Neural cell (in vitro differentiated cells): ENCODE results near the gene PDE6A. TPM values are rescaled to one million over a fixed set of nuclear protein-coding genes. Genes with fewer than 3 reads are reported as not detected.

Experiments used
- H2AFZ ChIP-seq: fragments of 200-600, 300-800 bp; sonication (generic), shearing (Covaris generic); 2 replicates; pipeline ENCODE4 v1.6.0; 2014; ENCODE audit warnings: low read depth, mild to moderate bottlenecking, antibody characterized with exemption, low read length, moderate library complexity
- H3F3A ChIP-seq: fragments of 200-600 bp; shearing (Covaris generic); 2 replicates; pipeline ENCODE4 v1.6.1; 2016; ENCODE audit warnings: mild to moderate bottlenecking, moderate library complexity, mixed read lengths, antibody characterized with exemption, low read length; ENCODE audit not compliant: insufficient read depth, poor library complexity, severe bottlenecking
- H3K27ac ChIP-seq: fragments of 200-600, 300-800 bp; sonication (generic), shearing (Covaris generic); 2 replicates; pipeline ENCODE4 v1.5.1; 2014; ENCODE audit warnings: mild to moderate bottlenecking, low read length, moderate library complexity
- H3K27me3 ChIP-seq: fragments of 300-800, 200-600 bp; sonication (generic), shearing (Covaris generic); 2 replicates; pipeline ENCODE4 v1.6.0; 2014; ENCODE audit warnings: mild to moderate bottlenecking, low read depth, low read length, moderate library complexity; ENCODE audit not compliant: insufficient read depth
- H3K36me3 ChIP-seq: fragments of 300-800, 200-600 bp; sonication (generic), shearing (Covaris generic); 2 replicates; pipeline ENCODE4 v1.5.1; 2014; ENCODE audit warnings: mild to moderate bottlenecking, antibody characterized with exemption, low read length, moderate library complexity; ENCODE audit not compliant: insufficient read depth
- H3K4me2 ChIP-seq: fragments of 300-800, 200-600 bp; sonication (generic), shearing (Covaris generic); 2 replicates; pipeline ENCODE4 v1.6.0; 2014; ENCODE audit warnings: mild to moderate bottlenecking, low read length
- H3K4me3 ChIP-seq: fragments of 300-800, 200-600 bp; sonication (generic), shearing (Covaris generic); 2 replicates; pipeline ENCODE4 v1.5.1; 2014; ENCODE audit warnings: mild to moderate bottlenecking, low read length, moderate library complexity
- H3K79me2 ChIP-seq: fragments of 200-600 bp; shearing (Covaris generic); replicated peaks from 2 replicates; pipeline ENCODE4 v1.6.0; 2014; ENCODE audit warnings: mild to moderate bottlenecking, low read length, moderate library complexity; ENCODE audit not compliant: insufficient read depth
- H3K9ac ChIP-seq: fragments of 300-800, 200-600 bp; sonication (generic), shearing (Covaris generic); 2 replicates; pipeline ENCODE4 v1.6.1; 2016; ENCODE audit warnings: mild to moderate bottlenecking, low read length, mixed read lengths
- H3K9me2 ChIP-seq: fragments of 200-600 bp; shearing (Covaris generic); 2 replicates; pipeline ENCODE4 v1.6.1; 2016; ENCODE audit warnings: mild to moderate bottlenecking, low read length, mixed read lengths; ENCODE audit not compliant: insufficient read depth
- H3K9me3 ChIP-seq: fragments of 200-600, 300-800 bp; sonication (generic), shearing (Covaris generic); 2 replicates; pipeline ENCODE4 v1.6.1; 2016; ENCODE audit warnings: mild to moderate bottlenecking, mixed run types, low read length, moderate library complexity, mixed read lengths
- H4K20me1 ChIP-seq: fragments of 200-600 bp; shearing (Covaris generic); 2 replicates; pipeline ENCODE4 v1.6.1; 2016; ENCODE audit warnings: mild to moderate bottlenecking, mixed run types; ENCODE audit not compliant: insufficient read depth
- CTCF ChIP-seq: fragments of 450-650 bp; IDR thresholded peaks from 2 replicates; pipeline ENCODE4 v1.5.1; 2014; ENCODE audit warnings: antibody characterized with exemption, mild to moderate bottlenecking, moderate library complexity; ENCODE audit not compliant: poor library complexity, severe bottlenecking
- EP300 ChIP-seq: fragments of 450-650 bp; conservative IDR thresholded peaks from 2 replicates; pipeline ENCODE4 v1.6.1; 2014; ENCODE audit warnings: antibody characterized with exemption, mild to moderate bottlenecking, moderate library complexity; ENCODE audit not compliant: poor library complexity, severe bottlenecking
- EZH2 ChIP-seq: fragments of 200-600, 300-800 bp; shearing (Covaris generic), sonication (generic); IDR thresholded peaks from 2 replicates; pipeline ENCODE4 v1.6.1; 2014; ENCODE audit warnings: antibody characterized with exemption, low read length, borderline replicate concordance, mild to moderate bottlenecking; ENCODE audit not compliant: insufficient read depth, poor library complexity, severe bottlenecking
- MXI1 ChIP-seq: fragments of 450-650 bp; conservative IDR thresholded peaks from 2 replicates; pipeline ENCODE4 v1.6.1; 2014; ENCODE audit warnings: antibody characterized with exemption, mild to moderate bottlenecking; ENCODE audit not compliant: poor library complexity, severe bottlenecking
- POLR2AphosphoS5 ChIP-seq: IDR thresholded peaks from 2 replicates; pipeline ENCODE4 v1.6.1; 2012
- RAD21 ChIP-seq: fragments of 450-650 bp; conservative IDR thresholded peaks from 2 replicates; pipeline ENCODE4 v1.6.1; 2014; ENCODE audit warnings: antibody characterized with exemption, mild to moderate bottlenecking, moderate library complexity
- REST ChIP-seq: IDR thresholded peaks from 2 replicates; pipeline ENCODE4 v1.6.1; 2012; ENCODE audit warnings: borderline replicate concordance
- SMC3 ChIP-seq: fragments of 450-650 bp; conservative IDR thresholded peaks from 2 replicates; pipeline ENCODE4 v1.6.1; 2014; ENCODE audit warnings: antibody characterized with exemption, mild to moderate bottlenecking, moderate library complexity; ENCODE audit not compliant: poor library complexity
- TAF1 ChIP-seq: IDR thresholded peaks from 2 replicates; pipeline ENCODE4 v1.6.1; 2012; ENCODE audit warnings: low read depth
- polyA plus RNA-seq: library from polyadenylated mRNA; depleted of rRNA; stranded (reverse); fragments of >200 nt; gene quantifications from 2 replicates; pipeline ENCODE4 v1.2.3, GENCODE V29; 2014

The PDE6A gene
- polyA plus RNA-seq, 1 donor from 2014 or later: not detected

DNA sequence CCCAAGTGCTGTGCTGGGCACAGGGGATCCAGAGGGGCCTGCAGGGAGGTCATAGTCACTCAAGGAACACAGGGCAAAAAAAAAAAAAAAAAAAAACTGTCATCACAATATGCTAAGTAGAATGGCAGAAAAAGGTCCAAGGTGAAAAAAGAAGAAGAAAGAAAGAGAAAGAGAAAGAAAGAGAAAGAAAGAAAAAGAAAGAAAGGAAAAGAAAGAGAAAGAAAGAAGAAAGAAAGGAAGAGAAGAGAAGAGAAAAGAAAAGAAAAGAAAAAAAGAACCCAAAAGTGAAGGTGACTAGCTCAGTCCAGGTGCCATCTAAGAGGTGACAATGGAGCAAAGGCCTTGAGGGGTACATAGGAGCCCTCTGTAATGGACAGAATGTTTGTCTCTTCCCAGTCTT is 73.9 kb downstream of the PDE6A start:
- Histone ChIP-seq H3K79me2 (no peaks in the 10 kb centered on the region), H3K36me3 (no peaks in the 10 kb centered on the region), H3K9ac (no peak overlapping the region), H3K27ac (no peak overlapping the region), H3K9me2 (no peaks in the 10 kb centered on the region), H3K4me3 (no peak overlapping the region), H3F3A (no peaks in the 10 kb centered on the region), H4K20me1 (no peaks in the 10 kb centered on the region), H3K4me2 (no peak overlapping the region), H2AFZ (no peak overlapping the region), H3K9me3 (no peaks in the 10 kb centered on the region), H3K27me3 (no peaks in the 10 kb centered on the region)
- no peak for TF ChIP-seq SMC3

DNA sequence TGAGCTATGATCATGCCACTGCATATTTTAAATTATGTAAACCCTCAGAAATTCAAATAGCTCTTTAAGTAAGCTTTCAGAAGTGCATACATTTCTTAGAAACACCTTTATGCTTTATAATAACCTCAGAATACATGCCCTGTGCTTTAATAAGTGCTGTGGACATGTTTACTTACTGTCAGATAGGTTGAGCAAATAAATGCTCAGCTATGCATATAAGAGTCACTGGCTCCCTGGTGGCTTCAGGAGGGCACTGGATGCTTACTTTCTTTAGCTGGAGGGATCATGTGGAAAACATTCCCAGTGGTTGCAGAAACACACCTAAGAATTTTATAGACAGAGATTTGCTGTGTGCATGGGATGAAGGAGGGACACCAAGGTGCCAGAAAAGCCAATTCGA is 74.4 kb downstream of the PDE6A start:
- no peaks in the 10 kb centered on the region for H3K9me3 ChIP-seq
- H3K36me3 ChIP-seq: no peaks in the 10 kb centered on the region
- H4K20me1 ChIP-seq: no peaks in the 10 kb centered on the region
- no peaks in the 10 kb centered on the region for H3F3A ChIP-seq
- no peaks in the 10 kb centered on the region for H3K9me2 ChIP-seq
- no peaks in the 10 kb centered on the region for H3K79me2 ChIP-seq
- H3K4me2 ChIP-seq: no peak overlapping the region
- no peak overlapping the region for H3K4me3 ChIP-seq
- H3K9ac ChIP-seq: no peak overlapping the region
- no peak for TF ChIP-seq RAD21
- TF ChIP-seq MXI1: no peak
- no peak for TF ChIP-seq SMC3
- no peak for TF ChIP-seq CTCF
- no peak for TF ChIP-seq EZH2
- no peak for TF ChIP-seq POLR2AphosphoS5
- no peak for TF ChIP-seq TAF1
- TF ChIP-seq REST: no peak
- no peak for TF ChIP-seq EP300
- no peaks in the 10 kb centered on the region for H3K27me3 ChIP-seq
- no peak overlapping the region for H2AFZ ChIP-seq
- no peak overlapping the region for H3K27ac ChIP-seq

DNA sequence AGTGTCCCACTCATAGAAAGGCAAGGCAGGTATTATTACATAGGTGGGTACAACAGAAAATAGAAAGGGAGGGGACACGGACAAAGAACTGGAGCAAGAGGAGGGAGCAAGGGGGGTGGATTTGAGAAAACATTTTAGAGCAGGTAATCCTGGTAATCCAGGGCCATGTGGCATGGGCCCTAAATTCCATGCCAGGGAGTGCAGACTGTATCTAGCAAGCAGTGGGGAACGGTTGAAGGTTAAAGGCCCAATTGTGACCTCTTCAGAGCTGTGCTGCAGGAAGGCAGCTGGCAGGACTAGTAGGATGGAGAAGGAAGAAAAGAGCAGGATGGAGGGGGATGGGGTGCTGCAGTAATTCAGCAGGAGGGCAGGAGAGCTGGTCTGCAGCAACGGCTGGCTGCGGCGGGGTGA is 75.2 kb downstream of the PDE6A start:
- no peaks in the 10 kb centered on the region for H4K20me1 ChIP-seq
- no peak overlapping the region for H3K4me3 ChIP-seq
- no peaks in the 10 kb centered on the region for H3K9me2 ChIP-seq
- no peaks in the 10 kb centered on the region for H3K27me3 ChIP-seq
- no peak overlapping the region for H3K4me2 ChIP-seq
- no peak overlapping the region for H3K27ac ChIP-seq
- H3K36me3 ChIP-seq: no peaks in the 10 kb centered on the region
- H3K9ac ChIP-seq: no peak overlapping the region
- no peaks in the 10 kb centered on the region for H3K79me2 ChIP-seq
- TF ChIP-seq RAD21 (no peak), POLR2AphosphoS5 (no peak)
- no peaks in the 10 kb centered on the region for H3F3A ChIP-seq
- no peak overlapping the region for H2AFZ ChIP-seq
- no peaks in the 10 kb centered on the region for H3K9me3 ChIP-seq
